Glutamatergic neuron (in vitro differentiated cells): ENCODE results near the gene SRGN. TPM values are rescaled to one million over a fixed set of nuclear protein-coding genes. Genes with fewer than 3 reads are reported as not detected.

Experiments
- DNase-seq: peaks from one replicate; pipeline ENCODE4 v3.0.0; 2022
- H3K27ac Mint-ChIP-seq: one replicate; pipeline ENCODE4 v1.8.0; 2020; ENCODE audit warnings: mild to moderate bottlenecking, mixed read lengths, inconsistent platforms; ENCODE audit not compliant: unreplicated experiment
- H3K27me3 Mint-ChIP-seq: one replicate; pipeline ENCODE4 v1.8.0; 2020; ENCODE audit warnings: mild to moderate bottlenecking, moderate library complexity, mixed read lengths, inconsistent platforms; ENCODE audit not compliant: unreplicated experiment
- H3K36me3 Mint-ChIP-seq: one replicate; pipeline ENCODE4 v1.8.0; 2020; ENCODE audit warnings: mild to moderate bottlenecking, mixed read lengths, inconsistent platforms; ENCODE audit not compliant: unreplicated experiment
- H3K4me1 Mint-ChIP-seq: one replicate; pipeline ENCODE4 v1.8.0; 2020; ENCODE audit warnings: mild to moderate bottlenecking, low read depth, mixed read lengths, inconsistent platforms; ENCODE audit not compliant: unreplicated experiment
- H3K4me3 Mint-ChIP-seq: one replicate; pipeline ENCODE4 v1.8.0; 2020; ENCODE audit warnings: mild to moderate bottlenecking, mixed read lengths, inconsistent platforms; ENCODE audit not compliant: unreplicated experiment
- H3K9me3 Mint-ChIP-seq: one replicate; pipeline ENCODE4 v1.8.0; 2020; ENCODE audit warnings: mild to moderate bottlenecking, moderate library complexity, mixed read lengths, inconsistent platforms; ENCODE audit not compliant: unreplicated experiment
- total RNA-seq: library from RNA; stranded (reverse); fragmentation: NEBNext Ultra II Directional; extraction: Animal tissue kit (Norgen Biotek cat#: 25700); gene quantifications from one replicate; pipeline ENCODE4 v1.2.1, GENCODE V29; 2021; ENCODE audit not compliant: unreplicated experiment
- TF ChIP-seq, protein P1 (sequence below): fragments of 200-600 bp; sonication (generic); IDR thresholded peaks from one replicate; pipeline ENCODE4 v1.5.0; 2021; ENCODE audit not compliant: partially characterized antibody, unreplicated experiment

The SRGN gene
- total RNA-seq, 1 donor from 2014 or later = not detected

DNA sequence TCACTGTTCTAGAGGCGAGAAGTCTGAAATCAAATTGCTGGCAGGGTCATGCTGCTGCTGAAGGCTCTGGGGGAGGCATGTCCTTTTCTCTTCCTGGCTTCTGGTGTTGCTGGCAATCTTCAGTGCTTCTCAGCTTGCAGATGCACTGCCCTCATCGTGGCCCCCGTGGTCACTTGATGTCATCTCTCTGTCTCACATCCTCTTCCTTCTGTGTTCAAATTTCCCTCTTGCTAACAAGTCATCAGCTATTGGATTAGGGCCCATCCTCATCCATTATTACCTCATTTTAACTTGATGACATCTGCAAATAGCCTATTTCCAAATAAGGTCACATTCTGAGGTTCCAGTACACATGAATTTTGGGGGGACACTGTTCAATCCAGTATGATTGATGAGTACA, 36.6 kb upstream of the SRGN start:
- H3K9me3 Mint-ChIP-seq = no peaks in the 10 kb centered on the region
- TF ChIP-seq, protein P1, sequence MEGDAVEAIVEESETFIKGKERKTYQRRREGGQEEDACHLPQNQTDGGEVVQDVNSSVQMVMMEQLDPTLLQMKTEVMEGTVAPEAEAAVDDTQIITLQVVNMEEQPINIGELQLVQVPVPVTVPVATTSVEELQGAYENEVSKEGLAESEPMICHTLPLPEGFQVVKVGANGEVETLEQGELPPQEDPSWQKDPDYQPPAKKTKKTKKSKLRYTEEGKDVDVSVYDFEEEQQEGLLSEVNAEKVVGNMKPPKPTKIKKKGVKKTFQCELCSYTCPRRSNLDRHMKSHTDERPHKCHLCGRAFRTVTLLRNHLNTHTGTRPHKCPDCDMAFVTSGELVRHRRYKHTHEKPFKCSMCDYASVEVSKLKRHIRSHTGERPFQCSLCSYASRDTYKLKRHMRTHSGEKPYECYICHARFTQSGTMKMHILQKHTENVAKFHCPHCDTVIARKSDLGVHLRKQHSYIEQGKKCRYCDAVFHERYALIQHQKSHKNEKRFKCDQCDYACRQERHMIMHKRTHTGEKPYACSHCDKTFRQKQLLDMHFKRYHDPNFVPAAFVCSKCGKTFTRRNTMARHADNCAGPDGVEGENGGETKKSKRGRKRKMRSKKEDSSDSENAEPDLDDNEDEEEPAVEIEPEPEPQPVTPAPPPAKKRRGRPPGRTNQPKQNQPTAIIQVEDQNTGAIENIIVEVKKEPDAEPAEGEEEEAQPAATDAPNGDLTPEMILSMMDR = no peak
- no peaks in the 10 kb centered on the region for H3K4me1 Mint-ChIP-seq
- H3K27me3 Mint-ChIP-seq = peaks cover 3% of the 10 kb centered on the region
- H3K27ac Mint-ChIP-seq = no peak overlapping the region
- H3K4me3 Mint-ChIP-seq = no peak overlapping the region
- no peaks in the 10 kb centered on the region for H3K36me3 Mint-ChIP-seq
- no peak for DNase-seq

GRCh38 chr10:69051710-69052487, 36.0 kb upstream of the SRGN start:
- no peak for DNase-seq
- Mint-ChIP-seq H3K4me3 (no peak overlapping the region), H3K4me1 (no peaks in the 10 kb centered on the region), H3K27ac (no peak overlapping the region), H3K9me3 (no peaks in the 10 kb centered on the region), H3K27me3 (peaks cover 3% of the 10 kb centered on the region), H3K36me3 (no peaks in the 10 kb centered on the region)
- TF ChIP-seq, protein P1 = no peak

- H3K4me3 Mint-ChIP-seq = no peak overlapping the region
- H3K27ac Mint-ChIP-seq = no peak overlapping the region
- H3K27me3 Mint-ChIP-seq = peaks cover 3% of the 10 kb centered on the region
- no peak for DNase-seq
- TF ChIP-seq, protein P1 = no peak
- no peaks in the 10 kb centered on the region for H3K9me3 Mint-ChIP-seq
- no peaks in the 10 kb centered on the region for H3K36me3 Mint-ChIP-seq
- no peaks in the 10 kb centered on the region for H3K4me1 Mint-ChIP-seq
Observed at GRCh38 chr10:69052736-69053135, 35.2 kb upstream of the SRGN start.

DNA sequence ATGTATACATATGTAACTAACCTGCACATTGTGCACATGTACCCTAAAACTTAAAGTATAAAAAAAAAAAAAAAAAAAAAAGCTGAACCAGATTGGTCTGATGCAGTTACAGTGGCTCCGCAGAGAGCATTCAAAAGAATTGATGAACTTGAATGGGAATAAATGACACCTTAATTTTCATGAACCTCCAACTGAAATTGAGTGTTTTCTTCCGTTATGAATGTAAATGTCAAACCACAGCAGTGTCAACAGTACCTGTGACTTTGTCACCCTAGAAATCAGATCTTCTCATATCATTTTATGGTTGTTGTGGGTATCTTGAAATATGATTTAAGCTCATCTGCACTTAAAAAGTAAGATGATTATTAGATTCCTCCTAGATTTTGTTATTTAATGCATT, 32.7 kb upstream of the SRGN start:
- Mint-ChIP-seq H3K36me3 (no peaks in the 10 kb centered on the region), H3K4me3 (no peak overlapping the region), H3K27me3 (peaks cover 3% of the 10 kb centered on the region), H3K9me3 (no peaks in the 10 kb centered on the region), H3K27ac (no peak overlapping the region), H3K4me1 (no peaks in the 10 kb centered on the region)
- no peak for DNase-seq
- TF ChIP-seq, protein P1 = no peak

DNA sequence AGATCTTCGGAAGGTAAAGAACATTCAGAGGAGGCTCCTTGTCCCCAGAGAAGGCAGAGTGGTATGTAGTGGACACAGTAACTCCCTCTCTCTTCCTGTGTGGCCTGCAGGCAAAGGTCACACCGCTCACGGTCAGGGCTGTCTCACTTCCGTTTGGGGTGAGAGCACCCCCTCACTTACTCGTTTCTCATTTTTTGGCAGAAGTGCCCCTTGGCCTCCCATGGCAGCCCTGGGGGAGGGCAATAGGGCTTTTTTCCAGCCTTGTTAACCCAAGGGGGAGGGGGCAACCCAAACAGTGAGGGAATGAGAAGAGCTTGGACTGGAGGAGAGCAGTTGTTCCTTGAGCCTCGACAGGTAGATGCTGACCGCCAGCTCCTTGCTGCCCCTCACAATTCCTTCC, 31.8 kb upstream of the SRGN start:
- Mint-ChIP-seq H3K27me3 (peaks cover 3% of the 10 kb centered on the region), H3K9me3 (no peaks in the 10 kb centered on the region), H3K4me1 (no peaks in the 10 kb centered on the region), H3K27ac (no peak overlapping the region), H3K4me3 (no peak overlapping the region), H3K36me3 (no peaks in the 10 kb centered on the region)
- no peak for DNase-seq
- TF ChIP-seq, protein P1 = no peak
